HG03460 (cell line): ENCODE measurements around the gene USP6.
"Not testable (repeated sequence)": the region's sequence is repeated elsewhere in the genome, so short reads cannot be mapped to it uniquely, and the experiment has no call there.

ENCODE experiments used
- ATAC-seq: cut with Tn5 transposase; IDR thresholded peaks from one replicate; pipeline ENCODE4 v1.9.1; 2021; ENCODE audit not compliant: unreplicated experiment

Gene USP6

GRCh38 chr17:5184288-5184687 is 68.5 kb downstream of the USP6 start:
- ATAC-seq = no peak

GRCh38 chr17:5191541-5192417 is 75.9 kb downstream of the USP6 start, which contains the start of gene ZNF594:
Gene ZNF594 (minus strand): TSS chr17:5191868. CDS start chr17:5184256, 7,612 bp downstream.
- ATAC-seq = peak; percentile 95

DNA sequence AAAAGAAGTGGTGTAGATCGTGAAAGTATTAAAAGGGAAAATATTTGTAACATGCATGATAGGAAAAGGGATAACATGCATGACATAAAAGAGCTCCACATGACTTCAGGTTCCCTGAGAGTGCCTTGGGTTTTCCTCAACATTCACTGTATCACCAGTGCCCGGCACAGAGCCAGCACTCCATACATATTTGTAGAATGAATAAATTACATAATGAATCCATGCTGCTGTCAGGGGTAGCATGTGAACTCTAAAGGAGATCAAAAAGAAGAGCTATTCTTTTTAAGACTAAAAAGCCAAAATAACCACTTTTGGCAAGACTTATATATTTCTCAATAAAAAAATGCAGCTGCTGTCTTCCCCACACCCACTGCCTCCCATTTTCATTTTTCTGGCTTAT is 78.5 kb downstream of the USP6 start:
- no peak for ATAC-seq

GRCh38 chr17:5198472-5198871 is 82.6 kb downstream of the USP6 start:
- ATAC-seq = no peak

DNA sequence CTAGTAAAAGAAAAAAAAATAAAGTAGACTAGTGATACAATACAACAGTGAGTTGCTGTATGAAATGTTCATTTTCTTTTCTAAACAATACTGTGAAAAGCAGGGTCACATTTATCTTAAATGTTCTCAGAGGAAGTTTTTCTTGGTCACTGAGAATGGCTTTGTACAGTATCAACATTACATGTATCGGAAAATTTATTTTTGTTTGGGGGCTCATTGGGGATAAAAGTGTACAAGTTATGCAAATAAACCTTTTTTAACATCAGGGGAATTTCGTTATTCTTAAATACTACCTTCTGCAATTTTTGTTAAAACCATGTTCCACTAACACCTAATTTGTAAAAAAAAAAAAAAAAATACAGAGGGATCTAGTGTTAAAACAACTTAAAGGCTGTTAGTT is 84.5 kb downstream of the USP6 start:
- ATAC-seq = no peak

DNA sequence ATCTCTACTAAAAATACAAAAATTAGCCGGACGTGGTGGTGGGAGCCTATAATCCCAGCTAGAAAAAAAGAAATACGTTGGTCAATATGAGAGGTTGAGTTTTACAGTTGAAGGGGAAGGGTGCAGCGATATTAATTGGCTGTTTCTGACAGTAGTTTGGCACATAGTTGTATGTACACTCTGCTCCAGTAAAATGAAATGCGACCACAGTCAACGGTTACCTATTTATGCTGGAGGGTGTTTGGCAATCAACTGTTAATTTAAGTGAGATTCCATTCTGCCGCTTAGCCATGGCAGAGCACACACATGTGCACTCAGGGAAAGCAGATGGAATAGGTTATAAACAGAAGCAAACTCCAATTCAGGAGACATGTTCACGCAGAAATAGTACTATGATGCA is 85.2 kb downstream of the USP6 start:
- no peak for ATAC-seq

GRCh38 chr17:5203178-5203907 is 87.5 kb downstream of the USP6 start:
- ATAC-seq = no peak

DNA sequence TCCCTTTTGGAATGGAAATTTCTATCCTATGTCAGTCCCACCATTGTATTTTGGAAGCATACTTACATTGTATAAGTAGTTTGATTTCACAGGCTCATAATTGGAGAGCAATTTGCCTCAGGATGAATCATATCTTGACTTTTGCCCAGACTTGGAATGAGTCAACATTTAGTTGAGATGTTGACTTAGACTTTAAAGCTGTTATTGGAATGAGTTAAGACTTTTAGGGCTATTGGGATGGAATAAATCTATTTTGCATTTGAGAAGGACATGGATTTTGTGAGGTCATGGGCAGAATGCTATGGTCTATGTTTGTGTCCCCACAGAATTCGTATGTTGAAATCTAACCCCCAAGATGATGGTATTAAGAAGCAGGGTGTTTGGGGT is 88.1 kb downstream of the USP6 start:
- ATAC-seq = no peak

- ATAC-seq = no peak
Observed at GRCh38 chr17:5209396-5209795, 93.6 kb downstream of the USP6 start.

- ATAC-seq = no peak
Observed at GRCh38 chr17:5210091-5210490, 94.3 kb downstream of the USP6 start.

DNA sequence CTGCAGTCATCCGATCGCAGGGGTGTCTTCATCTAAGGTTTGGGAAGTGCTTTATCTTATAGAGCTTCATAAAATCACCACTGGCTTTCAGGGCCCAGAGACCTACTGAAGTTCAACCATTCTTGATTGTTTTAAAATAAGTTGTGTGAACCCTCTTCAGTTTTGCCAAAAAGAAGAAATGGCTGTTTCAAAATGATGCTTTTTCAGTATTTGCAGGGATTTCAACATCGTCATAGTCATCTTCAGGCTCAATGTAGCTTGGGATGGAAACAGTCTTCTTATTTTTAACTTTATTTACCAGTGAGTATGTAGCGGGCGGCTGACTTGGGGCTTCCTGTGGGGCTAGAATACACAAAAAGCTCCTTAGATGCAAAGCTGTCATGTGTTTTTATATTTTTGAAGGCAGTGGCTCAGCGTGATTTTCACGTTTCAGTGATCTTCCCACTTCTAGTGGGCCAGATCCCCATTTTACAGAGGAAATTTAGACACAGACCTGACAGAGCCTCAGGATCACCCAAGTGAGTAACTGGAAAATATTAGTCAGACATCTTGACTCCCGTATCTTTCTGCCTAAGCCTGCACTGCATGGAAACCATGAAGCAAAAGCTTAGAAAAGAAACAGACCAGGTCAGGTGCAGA is 94.9 kb downstream of the USP6 start:
- no peak for ATAC-seq

DNA sequence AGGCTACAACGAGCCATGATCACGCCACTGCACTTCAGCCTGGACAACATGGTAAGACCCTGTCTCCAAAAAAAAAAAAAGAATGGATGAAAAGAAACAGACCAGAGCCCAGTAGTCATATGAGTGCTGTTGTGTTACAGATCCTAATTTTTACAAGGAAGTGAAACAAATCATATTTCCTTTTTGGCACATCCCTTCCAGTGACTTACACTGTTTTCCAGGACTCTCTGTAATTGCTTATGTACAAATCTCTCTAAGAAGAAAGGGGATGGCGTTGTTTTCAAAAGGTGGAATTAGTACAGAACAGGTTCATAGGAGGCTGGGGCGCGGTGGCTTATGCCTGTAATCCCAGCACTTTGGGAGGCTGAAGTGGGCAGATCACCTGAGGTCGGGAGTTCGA is 95.6 kb downstream of the USP6 start:
- no peak for ATAC-seq

- not testable (repeated sequence) for ATAC-seq
Observed at GRCh38 chr17:5217562-5217961, 101.7 kb downstream of the USP6 start.

- no peak for ATAC-seq
Observed at GRCh38 chr17:5219536-5219935, 103.7 kb downstream of the USP6 start.

- ATAC-seq = no peak
Observed at GRCh38 chr17:5220074-5220473, 104.2 kb downstream of the USP6 start.

DNA sequence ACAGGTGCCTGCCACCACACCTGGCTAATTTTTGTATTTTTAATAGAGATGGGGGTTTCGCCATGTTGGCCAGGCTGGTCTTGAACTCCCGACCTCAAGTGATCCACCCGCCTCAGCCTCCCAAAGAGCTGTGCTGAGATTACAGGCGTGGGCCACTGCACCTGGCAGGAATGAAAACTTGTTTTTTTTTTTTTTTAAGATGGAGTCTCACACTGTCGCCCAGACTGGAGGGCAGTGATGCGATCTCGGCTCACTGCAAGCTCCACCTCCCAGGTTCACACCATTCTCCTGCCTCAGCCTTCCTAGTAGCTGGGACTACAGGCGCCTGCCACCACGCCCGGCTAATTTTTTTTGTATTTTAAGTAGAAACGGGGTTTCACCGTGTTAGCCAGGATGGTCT is 106.1 kb downstream of the USP6 start:
- ATAC-seq = not testable (repeated sequence)
